GM12878 (cell line): ENCODE results near the gene EFCAB7. TPM values are rescaled to one million over a fixed set of nuclear protein-coding genes. Genes with fewer than 3 reads are reported as not detected.

ENCODE experiments used
- ASH2L ChIP-seq: fragments of 300-600, 200-600 bp; sonication (generic); IDR thresholded peaks from 2 replicates; pipeline ENCODE4 v1.6.1; 2017; ENCODE audit warnings: low read depth, mild to moderate bottlenecking, borderline replicate concordance
- CBFB ChIP-seq: IDR thresholded peaks from 2 replicates; pipeline ENCODE4 v1.6.1; 2016; ENCODE audit warnings: antibody characterized with exemption, low read depth
- CBX5 ChIP-seq: sonication (generic); IDR thresholded peaks from 2 replicates; pipeline ENCODE4 v1.6.1; 2016; ENCODE audit warnings: low read depth, moderate library complexity, mild to moderate bottlenecking, inconsistent platforms
- EZH2 ChIP-seq: IDR thresholded peaks from 2 replicates; pipeline ENCODE4 v1.6.1; 2012; ENCODE audit warnings: low read depth, mild to moderate bottlenecking, control low read depth, inconsistent platforms, low read length, borderline replicate concordance; ENCODE audit not compliant: control insufficient read depth
- FOXK2 ChIP-seq: fragments of 450-650 bp; IDR thresholded peaks from 2 replicates; pipeline ENCODE4 v1.6.1; 2017; ENCODE audit warnings: mild to moderate bottlenecking, moderate library complexity
- IRF4 ChIP-seq: IDR thresholded peaks from 2 replicates; pipeline ENCODE4 v1.6.1; 2011; ENCODE audit warnings: low read depth, low read length
- KDM1A ChIP-seq: fragments of 200-600 bp; sonication (generic); IDR thresholded peaks from 2 replicates; pipeline ENCODE4 v1.6.1; 2016; ENCODE audit warnings: borderline replicate concordance
- NR2C2 ChIP-seq: IDR thresholded peaks from 2 replicates; pipeline ENCODE4 v1.6.1; 2011; ENCODE audit warnings: borderline replicate concordance, low read depth; ENCODE audit not compliant: control insufficient read depth, insufficient read length
- RCOR1 ChIP-seq: conservative IDR thresholded peaks from 2 replicates; pipeline ENCODE4 v1.6.1; 2012; ENCODE audit warnings: low read depth, low read length, improper control_type of control experiment
- ZZZ3 ChIP-seq: IDR thresholded peaks from 2 replicates; pipeline ENCODE4 v1.6.1; 2011; ENCODE audit warnings: low read depth; ENCODE audit not compliant: control insufficient read depth, insufficient read length
- polyA plus RNA-seq, 11 experiments: library from polyadenylated mRNA; depleted of rRNA in 4 of 11; unstranded in 6 of 11; stranded (reverse) in 5 of 11; fragments of >200 nt; fragmentation: Nextera tagmentation in 4 of 11; fragmentation: Illumina TruSeq in 1 of 11; extraction: Ambion mirVana in 4 of 11; extraction: Trizol in 1 of 11; gene quantifications; 1 replicate in 1 of 11; 2 replicates in 10 of 11; pipeline versions ENCODE4 v1.2.1 to v1.2.3, GENCODE V29; 2011 to 2016; ENCODE audit warnings: inconsistent platforms in 2 of 11, missing spikeins in 2 of 11, low read depth in 1 of 11
- total RNA-seq, 4 experiments: library from RNA; depleted of rRNA in 3 of 4; stranded (reverse); fragments of >200 nt in 3 of 4; fragmentation: Illumina TruSeq in 1 of 4; extraction: Trizol in 1 of 4; gene quantifications; 2 replicates each; pipeline versions ENCODE4 v1.2.1 to v1.2.3, GENCODE V29; 2013 to 2021
- TF ChIP-seq, protein P1 (sequence below): IDR thresholded peaks from 2 replicates; pipeline ENCODE4 v1.6.1; 2012; ENCODE audit warnings: mild to moderate bottlenecking, low read depth, low read length
- TF ChIP-seq, protein P2 (sequence below): fragments of 450-650 bp; IDR thresholded peaks from 2 replicates; pipeline ENCODE4 v1.6.1; 2017; ENCODE audit warnings: antibody characterized with exemption, mild to moderate bottlenecking, moderate library complexity
- TF ChIP-seq, protein P3 (sequence below): IDR thresholded peaks from 2 replicates; pipeline ENCODE4 v1.6.1; 2012; ENCODE audit warnings: low read depth, low read length, improper control_type of control experiment
- TF ChIP-seq, protein P4 (sequence below): fragments of 450-650 bp; formaldehyde crosslinking; IDR thresholded peaks from 2 replicates; pipeline ENCODE4 v1.4.0; 2020; ENCODE audit warnings: mild to moderate bottlenecking, moderate library complexity
- TF ChIP-seq, protein P5 (sequence below): IDR thresholded peaks from 2 replicates; pipeline ENCODE4 v1.6.1; 2011; ENCODE audit warnings: low read depth, mild to moderate bottlenecking, low read length, moderate library complexity, borderline replicate concordance; ENCODE audit errors: extremely low read depth

Gene EFCAB7
- total and polyA plus RNA-seq, 10 of the 15 experiments (the other 5 are each of a cell fraction or from before 2014, with no cell fraction given): 4.4 to 9.8 (median 5.7) TPM

DNA sequence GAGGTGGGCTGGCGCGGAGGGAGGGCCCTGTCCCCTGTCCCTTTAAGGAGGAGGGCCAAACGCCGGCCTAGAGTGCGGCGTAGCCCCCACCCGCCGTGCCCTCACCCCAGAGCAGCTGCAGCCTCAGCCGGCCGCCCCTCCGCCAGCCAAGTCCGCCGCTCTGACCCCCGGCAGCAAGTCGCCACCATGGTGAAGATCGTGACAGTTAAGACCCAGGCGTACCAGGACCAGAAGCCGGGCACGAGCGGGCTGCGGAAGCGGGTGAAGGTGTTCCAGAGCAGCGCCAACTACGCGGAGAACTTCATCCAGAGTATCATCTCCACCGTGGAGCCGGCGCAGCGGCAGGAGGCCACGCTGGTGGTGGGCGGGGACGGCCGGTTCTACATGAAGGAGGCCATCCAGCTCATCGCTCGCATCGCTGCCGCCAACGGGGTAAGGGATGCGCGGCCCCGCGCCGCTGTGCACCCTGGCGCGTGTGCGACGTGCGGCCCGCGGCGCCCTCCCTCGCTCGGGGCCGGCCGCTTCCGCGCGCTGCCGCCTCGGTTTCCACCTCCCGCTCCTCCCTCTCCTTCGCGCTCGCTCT lies 70.1 kb downstream of the EFCAB7 start, which contains the start of gene PGM1 (continued):
- TF ChIP-seq, protein P1, sequence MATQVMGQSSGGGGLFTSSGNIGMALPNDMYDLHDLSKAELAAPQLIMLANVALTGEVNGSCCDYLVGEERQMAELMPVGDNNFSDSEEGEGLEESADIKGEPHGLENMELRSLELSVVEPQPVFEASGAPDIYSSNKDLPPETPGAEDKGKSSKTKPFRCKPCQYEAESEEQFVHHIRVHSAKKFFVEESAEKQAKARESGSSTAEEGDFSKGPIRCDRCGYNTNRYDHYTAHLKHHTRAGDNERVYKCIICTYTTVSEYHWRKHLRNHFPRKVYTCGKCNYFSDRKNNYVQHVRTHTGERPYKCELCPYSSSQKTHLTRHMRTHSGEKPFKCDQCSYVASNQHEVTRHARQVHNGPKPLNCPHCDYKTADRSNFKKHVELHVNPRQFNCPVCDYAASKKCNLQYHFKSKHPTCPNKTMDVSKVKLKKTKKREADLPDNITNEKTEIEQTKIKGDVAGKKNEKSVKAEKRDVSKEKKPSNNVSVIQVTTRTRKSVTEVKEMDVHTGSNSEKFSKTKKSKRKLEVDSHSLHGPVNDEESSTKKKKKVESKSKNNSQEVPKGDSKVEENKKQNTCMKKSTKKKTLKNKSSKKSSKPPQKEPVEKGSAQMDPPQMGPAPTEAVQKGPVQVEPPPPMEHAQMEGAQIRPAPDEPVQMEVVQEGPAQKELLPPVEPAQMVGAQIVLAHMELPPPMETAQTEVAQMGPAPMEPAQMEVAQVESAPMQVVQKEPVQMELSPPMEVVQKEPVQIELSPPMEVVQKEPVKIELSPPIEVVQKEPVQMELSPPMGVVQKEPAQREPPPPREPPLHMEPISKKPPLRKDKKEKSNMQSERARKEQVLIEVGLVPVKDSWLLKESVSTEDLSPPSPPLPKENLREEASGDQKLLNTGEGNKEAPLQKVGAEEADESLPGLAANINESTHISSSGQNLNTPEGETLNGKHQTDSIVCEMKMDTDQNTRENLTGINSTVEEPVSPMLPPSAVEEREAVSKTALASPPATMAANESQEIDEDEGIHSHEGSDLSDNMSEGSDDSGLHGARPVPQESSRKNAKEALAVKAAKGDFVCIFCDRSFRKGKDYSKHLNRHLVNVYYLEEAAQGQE: no peak
- TF ChIP-seq EZH2: no peak
- TF ChIP-seq NR2C2: no peak
- no peak; the same call in 1 of the 2 replicates for TF ChIP-seq ASH2L
- no peak for TF ChIP-seq CBFB
- TF ChIP-seq, protein P2, sequence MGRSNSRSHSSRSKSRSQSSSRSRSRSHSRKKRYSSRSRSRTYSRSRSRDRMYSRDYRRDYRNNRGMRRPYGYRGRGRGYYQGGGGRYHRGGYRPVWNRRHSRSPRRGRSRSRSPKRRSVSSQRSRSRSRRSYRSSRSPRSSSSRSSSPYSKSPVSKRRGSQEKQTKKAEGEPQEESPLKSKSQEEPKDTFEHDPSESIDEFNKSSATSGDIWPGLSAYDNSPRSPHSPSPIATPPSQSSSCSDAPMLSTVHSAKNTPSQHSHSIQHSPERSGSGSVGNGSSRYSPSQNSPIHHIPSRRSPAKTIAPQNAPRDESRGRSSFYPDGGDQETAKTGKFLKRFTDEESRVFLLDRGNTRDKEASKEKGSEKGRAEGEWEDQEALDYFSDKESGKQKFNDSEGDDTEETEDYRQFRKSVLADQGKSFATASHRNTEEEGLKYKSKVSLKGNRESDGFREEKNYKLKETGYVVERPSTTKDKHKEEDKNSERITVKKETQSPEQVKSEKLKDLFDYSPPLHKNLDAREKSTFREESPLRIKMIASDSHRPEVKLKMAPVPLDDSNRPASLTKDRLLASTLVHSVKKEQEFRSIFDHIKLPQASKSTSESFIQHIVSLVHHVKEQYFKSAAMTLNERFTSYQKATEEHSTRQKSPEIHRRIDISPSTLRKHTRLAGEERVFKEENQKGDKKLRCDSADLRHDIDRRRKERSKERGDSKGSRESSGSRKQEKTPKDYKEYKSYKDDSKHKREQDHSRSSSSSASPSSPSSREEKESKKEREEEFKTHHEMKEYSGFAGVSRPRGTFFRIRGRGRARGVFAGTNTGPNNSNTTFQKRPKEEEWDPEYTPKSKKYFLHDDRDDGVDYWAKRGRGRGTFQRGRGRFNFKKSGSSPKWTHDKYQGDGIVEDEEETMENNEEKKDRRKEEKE: no peak
- TF ChIP-seq KDM1A: no peak
- TF ChIP-seq, protein P3, sequence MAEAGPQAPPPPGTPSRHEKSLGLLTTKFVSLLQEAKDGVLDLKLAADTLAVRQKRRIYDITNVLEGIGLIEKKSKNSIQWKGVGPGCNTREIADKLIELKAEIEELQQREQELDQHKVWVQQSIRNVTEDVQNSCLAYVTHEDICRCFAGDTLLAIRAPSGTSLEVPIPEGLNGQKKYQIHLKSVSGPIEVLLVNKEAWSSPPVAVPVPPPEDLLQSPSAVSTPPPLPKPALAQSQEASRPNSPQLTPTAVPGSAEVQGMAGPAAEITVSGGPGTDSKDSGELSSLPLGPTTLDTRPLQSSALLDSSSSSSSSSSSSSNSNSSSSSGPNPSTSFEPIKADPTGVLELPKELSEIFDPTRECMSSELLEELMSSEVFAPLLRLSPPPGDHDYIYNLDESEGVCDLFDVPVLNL: no peak
- TF ChIP-seq CBX5: no peak
- TF ChIP-seq, protein P4, sequence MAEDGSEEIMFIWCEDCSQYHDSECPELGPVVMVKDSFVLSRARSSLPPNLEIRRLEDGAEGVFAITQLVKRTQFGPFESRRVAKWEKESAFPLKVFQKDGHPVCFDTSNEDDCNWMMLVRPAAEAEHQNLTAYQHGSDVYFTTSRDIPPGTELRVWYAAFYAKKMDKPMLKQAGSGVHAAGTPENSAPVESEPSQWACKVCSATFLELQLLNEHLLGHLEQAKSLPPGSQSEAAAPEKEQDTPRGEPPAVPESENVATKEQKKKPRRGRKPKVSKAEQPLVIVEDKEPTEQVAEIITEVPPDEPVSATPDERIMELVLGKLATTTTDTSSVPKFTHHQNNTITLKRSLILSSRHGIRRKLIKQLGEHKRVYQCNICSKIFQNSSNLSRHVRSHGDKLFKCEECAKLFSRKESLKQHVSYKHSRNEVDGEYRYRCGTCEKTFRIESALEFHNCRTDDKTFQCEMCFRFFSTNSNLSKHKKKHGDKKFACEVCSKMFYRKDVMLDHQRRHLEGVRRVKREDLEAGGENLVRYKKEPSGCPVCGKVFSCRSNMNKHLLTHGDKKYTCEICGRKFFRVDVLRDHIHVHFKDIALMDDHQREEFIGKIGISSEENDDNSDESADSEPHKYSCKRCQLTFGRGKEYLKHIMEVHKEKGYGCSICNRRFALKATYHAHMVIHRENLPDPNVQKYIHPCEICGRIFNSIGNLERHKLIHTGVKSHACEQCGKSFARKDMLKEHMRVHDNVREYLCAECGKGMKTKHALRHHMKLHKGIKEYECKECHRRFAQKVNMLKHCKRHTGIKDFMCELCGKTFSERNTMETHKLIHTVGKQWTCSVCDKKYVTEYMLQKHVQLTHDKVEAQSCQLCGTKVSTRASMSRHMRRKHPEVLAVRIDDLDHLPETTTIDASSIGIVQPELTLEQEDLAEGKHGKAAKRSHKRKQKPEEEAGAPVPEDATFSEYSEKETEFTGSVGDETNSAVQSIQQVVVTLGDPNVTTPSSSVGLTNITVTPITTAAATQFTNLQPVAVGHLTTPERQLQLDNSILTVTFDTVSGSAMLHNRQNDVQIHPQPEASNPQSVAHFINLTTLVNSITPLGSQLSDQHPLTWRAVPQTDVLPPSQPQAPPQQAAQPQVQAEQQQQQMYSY: no peak
- no peak for TF ChIP-seq FOXK2
- no peak for TF ChIP-seq IRF4
- no peak for TF ChIP-seq ZZZ3
- TF ChIP-seq RCOR1: no peak
- TF ChIP-seq, protein P5, sequence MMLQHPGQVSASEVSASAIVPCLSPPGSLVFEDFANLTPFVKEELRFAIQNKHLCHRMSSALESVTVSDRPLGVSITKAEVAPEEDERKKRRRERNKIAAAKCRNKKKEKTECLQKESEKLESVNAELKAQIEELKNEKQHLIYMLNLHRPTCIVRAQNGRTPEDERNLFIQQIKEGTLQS: no peak
